ENCODE data around the gene RALGPS1. TPM values are rescaled to one million over a fixed set of nuclear protein-coding genes. Genes with fewer than 3 reads are reported as not detected.

RALGPS1 gene
- total and polyA plus RNA-seq, 2 experiments from 2014 or later: 13.1 to 22.1 TPM

- H3K27me3 ChIP-seq: no peaks in the 10 kb centered on the region
- H3K79me2 ChIP-seq: no peaks in the 10 kb centered on the region
- no peak overlapping the region for H3K4me3 ChIP-seq
- H3K27ac ChIP-seq: no peak overlapping the region
- H3K4me1 ChIP-seq (ENCODE audit: insufficient read depth): peaks cover 9% of the 10 kb centered on the region
- WGBS (ENCODE audit: low lambda C conversion rate, missing lambda C conversion rate): 93% methylated on average over 12 of the region's 12 CpGs
- no peaks in the 10 kb centered on the region for H4K20me1 ChIP-seq (ENCODE audit: insufficient read depth, poor library complexity, severe bottlenecking)
- H3K9me2 ChIP-seq (replicated peaks; ENCODE audit: insufficient read depth): no peaks in the 10 kb centered on the region
- H3K36me3 ChIP-seq (replicated peaks; ENCODE audit: insufficient read depth, low read depth): no peaks in the 10 kb centered on the region
- H3K4me2 ChIP-seq: no peak overlapping the region
- no peak for DNase-seq (ENCODE audit: low spot score)
- no peak for TF ChIP-seq EZH2phosphoT487 (IDR thresholded peaks at IDR 0.05; ENCODE audit: low read depth, severe bottlenecking, unreplicated experiment)
- no peak for TF ChIP-seq EZH2 (IDR thresholded peaks at IDR 0.05; ENCODE audit: borderline replicate concordance)
- TF ChIP-seq, protein P1, sequence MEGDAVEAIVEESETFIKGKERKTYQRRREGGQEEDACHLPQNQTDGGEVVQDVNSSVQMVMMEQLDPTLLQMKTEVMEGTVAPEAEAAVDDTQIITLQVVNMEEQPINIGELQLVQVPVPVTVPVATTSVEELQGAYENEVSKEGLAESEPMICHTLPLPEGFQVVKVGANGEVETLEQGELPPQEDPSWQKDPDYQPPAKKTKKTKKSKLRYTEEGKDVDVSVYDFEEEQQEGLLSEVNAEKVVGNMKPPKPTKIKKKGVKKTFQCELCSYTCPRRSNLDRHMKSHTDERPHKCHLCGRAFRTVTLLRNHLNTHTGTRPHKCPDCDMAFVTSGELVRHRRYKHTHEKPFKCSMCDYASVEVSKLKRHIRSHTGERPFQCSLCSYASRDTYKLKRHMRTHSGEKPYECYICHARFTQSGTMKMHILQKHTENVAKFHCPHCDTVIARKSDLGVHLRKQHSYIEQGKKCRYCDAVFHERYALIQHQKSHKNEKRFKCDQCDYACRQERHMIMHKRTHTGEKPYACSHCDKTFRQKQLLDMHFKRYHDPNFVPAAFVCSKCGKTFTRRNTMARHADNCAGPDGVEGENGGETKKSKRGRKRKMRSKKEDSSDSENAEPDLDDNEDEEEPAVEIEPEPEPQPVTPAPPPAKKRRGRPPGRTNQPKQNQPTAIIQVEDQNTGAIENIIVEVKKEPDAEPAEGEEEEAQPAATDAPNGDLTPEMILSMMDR (IDR thresholded peaks at IDR 0.05; ENCODE audit: poor library complexity): no peak
- no peaks in the 10 kb centered on the region for H3K9me3 ChIP-seq (ENCODE audit: low read depth)
- H2AFZ ChIP-seq: no peak overlapping the region
Observed at GRCh38 chr9:127174386-127175318, 260.1 kb downstream of the RALGPS1 start.

DNA sequence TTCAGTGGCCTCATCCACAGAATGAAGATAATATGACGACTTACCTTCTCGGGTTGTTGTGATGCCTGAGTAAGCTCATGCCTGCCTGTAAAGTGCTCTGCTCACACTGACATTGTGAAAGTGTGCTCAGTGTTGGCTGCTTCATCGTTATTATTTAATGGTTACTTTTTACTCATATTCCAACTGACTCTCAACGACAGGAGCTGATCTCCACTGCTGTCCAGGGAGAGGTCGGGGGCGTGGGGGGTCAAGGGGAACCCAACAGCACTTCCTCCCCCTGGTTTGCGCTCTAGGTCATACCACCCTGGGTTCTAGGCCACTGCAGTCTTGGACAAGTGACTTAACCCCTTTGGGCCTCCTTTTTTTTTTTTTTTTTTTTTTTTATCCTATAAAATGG lies 260.7 kb downstream of the RALGPS1 start:
- no peak overlapping the region for H3K4me3 ChIP-seq
- H3K9me3 ChIP-seq (ENCODE audit: low read depth): no peaks in the 10 kb centered on the region
- H3K9me2 ChIP-seq (replicated peaks; ENCODE audit: insufficient read depth): no peaks in the 10 kb centered on the region
- H3K4me2 ChIP-seq: no peak overlapping the region
- no peaks in the 10 kb centered on the region for H3K27me3 ChIP-seq
- H2AFZ ChIP-seq: no peak overlapping the region
- DNase-seq (ENCODE audit: low spot score): no peak
- WGBS (ENCODE audit: low lambda C conversion rate, missing lambda C conversion rate): 95% methylated on average over 7 of the region's 7 CpGs
- TF ChIP-seq EZH2phosphoT487 (IDR thresholded peaks at IDR 0.05; ENCODE audit: low read depth, severe bottlenecking, unreplicated experiment): no peak
- TF ChIP-seq, protein P1 (IDR thresholded peaks at IDR 0.05; ENCODE audit: poor library complexity): no peak
- no peak for TF ChIP-seq EZH2 (IDR thresholded peaks at IDR 0.05; ENCODE audit: borderline replicate concordance)
- H3K27ac ChIP-seq: no peak overlapping the region
- H3K4me1 ChIP-seq (ENCODE audit: insufficient read depth): peaks cover 13% of the 10 kb centered on the region
- H4K20me1 ChIP-seq (ENCODE audit: insufficient read depth, poor library complexity, severe bottlenecking): no peaks in the 10 kb centered on the region
- no peaks in the 10 kb centered on the region for H3K36me3 ChIP-seq (replicated peaks; ENCODE audit: insufficient read depth, low read depth)
- no peaks in the 10 kb centered on the region for H3K79me2 ChIP-seq

DNA sequence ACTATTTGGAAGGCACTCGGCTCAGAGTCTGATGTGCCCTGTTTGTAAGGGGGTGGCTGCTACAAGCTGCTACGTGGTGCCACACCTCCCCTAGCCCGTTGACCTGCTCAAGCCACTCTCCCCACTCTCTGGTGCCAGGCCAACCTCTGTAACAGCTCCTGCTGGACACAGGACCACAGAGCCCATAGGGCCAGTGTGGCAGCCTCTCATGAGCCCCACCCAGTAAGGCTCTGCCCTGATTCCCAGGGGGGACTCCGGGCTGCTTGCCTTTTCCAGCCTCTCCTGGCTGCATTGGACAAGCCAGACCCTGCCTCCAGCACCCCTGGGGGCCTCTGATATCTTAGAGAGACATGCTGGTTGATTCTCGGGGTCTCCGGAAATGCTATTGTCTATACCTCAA lies 261.2 kb downstream of the RALGPS1 start:
- 89% methylated on average over 6 of the region's 6 CpGs for WGBS (ENCODE audit: low lambda C conversion rate, missing lambda C conversion rate)
- peaks cover 13% of the 10 kb centered on the region for H3K4me1 ChIP-seq (ENCODE audit: insufficient read depth)
- H3K27me3 ChIP-seq: no peaks in the 10 kb centered on the region
- H3K9me3 ChIP-seq (ENCODE audit: low read depth): no peaks in the 10 kb centered on the region
- H3K79me2 ChIP-seq: no peaks in the 10 kb centered on the region
- H3K36me3 ChIP-seq (replicated peaks; ENCODE audit: insufficient read depth, low read depth): no peaks in the 10 kb centered on the region
- H3K4me2 ChIP-seq: no peak overlapping the region
- no peaks in the 10 kb centered on the region for H4K20me1 ChIP-seq (ENCODE audit: insufficient read depth, poor library complexity, severe bottlenecking)
- TF ChIP-seq, protein P1 (IDR thresholded peaks at IDR 0.05; ENCODE audit: poor library complexity): no peak
- TF ChIP-seq EZH2 (IDR thresholded peaks at IDR 0.05; ENCODE audit: borderline replicate concordance) (no peak), EZH2phosphoT487 (IDR thresholded peaks at IDR 0.05; ENCODE audit: low read depth, severe bottlenecking, unreplicated experiment) (no peak)
- H2AFZ ChIP-seq: no peak overlapping the region
- DNase-seq (ENCODE audit: low spot score): no peak
- no peak overlapping the region for H3K27ac ChIP-seq
- no peak overlapping the region for H3K4me3 ChIP-seq
- H3K9me2 ChIP-seq (replicated peaks; ENCODE audit: insufficient read depth): no peaks in the 10 kb centered on the region
